CD4-positive, CD25-positive, alpha-beta regulatory T cell (primary cell): Measurements from ENCODE around the gene RHEX. TPM values are rescaled to one million over a fixed set of nuclear protein-coding genes. Genes with fewer than 3 reads are reported as not detected.
A peak's percentile ranks its signal among the peaks of the same experiment; 100 is the strongest.

ENCODE experiments used
- ATAC-seq, 2 donors: fragments of 150-1000 bp; cut with Tn5 transposase; one replicate each; pipeline ENCODE4 v1.10.0; 2021; ENCODE audit warnings: low read depth in 2 of 2, moderate number of reproducible peaks in 2 of 2, moderate library complexity in 1 of 2
- DNase-seq, 3 donors: peaks; one replicate each; pipeline versions ENCODE4 v3.0.0 to v3.0.0-alpha.2; 2012 to 2022; ENCODE audit warnings: mixed read lengths in 1 of 3
- H3K27ac ChIP-seq: one replicate; pipeline ENCODE4 v1.7.0; 2013; ENCODE audit warnings: mild to moderate bottlenecking, low read length; ENCODE audit not compliant: insufficient read depth, poor library complexity, severe bottlenecking
- H3K27me3 ChIP-seq: one replicate; pipeline ENCODE4 v1.7.0; 2013; ENCODE audit warnings: low read length; ENCODE audit not compliant: control insufficient read depth, insufficient read depth
- H3K36me3 ChIP-seq: one replicate; pipeline ENCODE4 v1.7.0; 2013; ENCODE audit warnings: mild to moderate bottlenecking, low read length, moderate library complexity; ENCODE audit not compliant: control insufficient read depth, insufficient read depth
- H3K4me1 ChIP-seq: 2 replicates; pipeline ENCODE4 v1.7.0; 2013; ENCODE audit warnings: mild to moderate bottlenecking, low read length; ENCODE audit not compliant: insufficient read depth, control insufficient read depth, poor library complexity, severe bottlenecking
- H3K4me3 ChIP-seq: one replicate; pipeline ENCODE4 v1.7.0; 2013; ENCODE audit warnings: low read depth, mild to moderate bottlenecking, low read length, moderate library complexity
- H3K9me3 ChIP-seq, 2 experiments: 1 replicate in 1 of 2; 2 replicates in 1 of 2; pipeline ENCODE4 v1.7.0; 2013; ENCODE audit warnings: low read length in 2 of 2, mild to moderate bottlenecking in 1 of 2, moderate library complexity in 1 of 2; ENCODE audit not compliant: control insufficient read depth in 2 of 2
- H3K27ac Mint-ChIP-seq, 3 donors: one replicate each; pipeline ENCODE4 v1.8.0; 2020 to 2022; ENCODE audit warnings: mild to moderate bottlenecking in 3 of 3, mixed read lengths in 3 of 3, moderate library complexity in 2 of 3
- H3K27me3 Mint-ChIP-seq: one replicate; pipeline ENCODE4 v1.8.0; 2022; ENCODE audit warnings: mild to moderate bottlenecking, mixed read lengths
- H3K36me3 Mint-ChIP-seq: one replicate; pipeline ENCODE4 v1.8.0; 2020; ENCODE audit warnings: mixed read lengths
- H3K4me1 Mint-ChIP-seq, 4 donors: one replicate each; pipeline ENCODE4 v1.8.0; 2020 to 2022; ENCODE audit warnings: mixed read lengths in 4 of 4, mild to moderate bottlenecking in 1 of 4
- H3K4me3 Mint-ChIP-seq, 4 donors: one replicate each; pipeline ENCODE4 v1.8.0; 2020 to 2022; ENCODE audit warnings: mild to moderate bottlenecking in 4 of 4, mixed read lengths in 4 of 4, moderate library complexity in 3 of 4
- H3K9me3 Mint-ChIP-seq, 7 donors: one replicate each; pipeline ENCODE4 v1.8.0; 2020 to 2022; ENCODE audit warnings: mixed read lengths in 7 of 7, mild to moderate bottlenecking in 3 of 7, moderate library complexity in 2 of 7
- polyA plus RNA-seq, 4 donors: library from polyadenylated mRNA; unstranded; fragments of 300-500 nt; fragmentation: Illumina TruSeq; gene quantifications; one replicate each; pipeline ENCODE4 v1.2.3, GENCODE V29; 2021
- total RNA-seq: library from RNA; stranded (reverse); gene quantifications from one replicate; pipeline ENCODE4 v1.2.3, GENCODE V29; 2022

The RHEX gene
- total and polyA plus RNA-seq, 5 donors from 2014 or later, result not detected

- DNase-seq, result no peak
- Mint-ChIP-seq H3K4me1 (peaks cover 0 to 7% (median 0%) of the 10 kb centered on the region in 4 donors), H3K36me3 (no peaks in the 10 kb centered on the region), H3K27ac (no peak overlapping the region), H3K27me3 (peaks cover 25% of the 10 kb centered on the region), H3K9me3 (peaks cover 0 to 3% (median 0%) of the 10 kb centered on the region in 7 donors), H3K4me3 (no peak overlapping the region)
- Histone ChIP-seq H3K9me3 (no peaks in the 10 kb centered on the region), H3K27me3 (peaks cover 10% of the 10 kb centered on the region), H3K4me3 (no peak overlapping the region), H3K4me1 (no peaks in the 10 kb centered on the region), H3K36me3 (no peaks in the 10 kb centered on the region), H3K27ac (no peak overlapping the region)
- ATAC-seq, result no peak
Measured at GRCh38 chr1:206102292-206102936, 49.4 kb downstream of the RHEX start.

GRCh38 chr1:206103979-206104378, 51.0 kb downstream of the RHEX start:
- H3K4me3 Mint-ChIP-seq, result no peak overlapping the region
- DNase-seq, result no peak
- Histone ChIP-seq H3K27ac (no peak overlapping the region), H3K36me3 (no peaks in the 10 kb centered on the region), H3K4me1 (no peaks in the 10 kb centered on the region), H3K9me3 (no peaks in the 10 kb centered on the region), H3K27me3 (peaks cover 10% of the 10 kb centered on the region), H3K4me3 (no peak overlapping the region)
- no peaks in the 10 kb centered on the region for H3K9me3 Mint-ChIP-seq
- H3K27ac Mint-ChIP-seq, result no peak overlapping the region
- peaks cover 24% of the 10 kb centered on the region for H3K27me3 Mint-ChIP-seq
- H3K36me3 Mint-ChIP-seq, result no peaks in the 10 kb centered on the region
- ATAC-seq, result no peak
- peaks cover 0 to 4% (median 0%) of the 10 kb centered on the region in 4 donors for H3K4me1 Mint-ChIP-seq

- no peak for ATAC-seq
- H3K36me3 Mint-ChIP-seq, result no peaks in the 10 kb centered on the region
Measured at GRCh38 chr1:206105464-206105995, 52.6 kb downstream of the RHEX start.

GRCh38 chr1:206106328-206107167, 53.6 kb downstream of the RHEX start:
- Histone ChIP-seq H3K9me3 (no peaks in the 10 kb centered on the region), H3K4me1 (no peaks in the 10 kb centered on the region), H3K4me3 (no peak overlapping the region), H3K27ac (no peak overlapping the region), H3K36me3 (no peaks in the 10 kb centered on the region), H3K27me3 (peaks cover under 1% of the 10 kb centered on the region)
- H3K27ac Mint-ChIP-seq, result no peak overlapping the region
- ATAC-seq (peak; percentile 71 to 79), DNase-seq (peak; percentile 44 to 79 (median 69))
- peaks cover 28% of the 10 kb centered on the region for H3K27me3 Mint-ChIP-seq
- no peaks in the 10 kb centered on the region for H3K9me3 Mint-ChIP-seq
- peaks cover 0 to 4% (median 0%) of the 10 kb centered on the region in 4 donors for H3K4me1 Mint-ChIP-seq
- H3K4me3 Mint-ChIP-seq, result no peak overlapping the region
- H3K36me3 Mint-ChIP-seq, result no peaks in the 10 kb centered on the region

More at GRCh38 chr1:206105464-206105995, 52.6 kb downstream of the RHEX start:
- Mint-ChIP-seq H3K27me3 (peaks cover 32% of the 10 kb centered on the region), H3K27ac (no peak overlapping the region), H3K9me3 (no peaks in the 10 kb centered on the region), H3K4me1 (peaks cover 0 to 4% (median 0%) of the 10 kb centered on the region in 4 donors), H3K4me3 (no peak overlapping the region)
- H3K36me3 ChIP-seq, result no peaks in the 10 kb centered on the region
- H3K27me3 ChIP-seq, result peaks cover 6% of the 10 kb centered on the region
- H3K27ac ChIP-seq, result no peak overlapping the region
- H3K4me1 ChIP-seq, result no peaks in the 10 kb centered on the region
- DNase-seq, result no peak
- no peaks in the 10 kb centered on the region for H3K9me3 ChIP-seq
- no peak overlapping the region for H3K4me3 ChIP-seq

- Mint-ChIP-seq H3K36me3 (no peaks in the 10 kb centered on the region), H3K27ac (no peak overlapping the region), H3K4me3 (no peak overlapping the region), H3K9me3 (no peaks in the 10 kb centered on the region), H3K4me1 (peaks cover 0 to 4% (median 0%) of the 10 kb centered on the region in 4 donors), H3K27me3 (peaks cover 30% of the 10 kb centered on the region)
- Histone ChIP-seq H3K27ac (no peak overlapping the region), H3K36me3 (no peaks in the 10 kb centered on the region), H3K4me1 (no peaks in the 10 kb centered on the region), H3K9me3 (no peaks in the 10 kb centered on the region), H3K27me3 (no peaks in the 10 kb centered on the region), H3K4me3 (no peak overlapping the region)
- DNase-seq (no peak), ATAC-seq (no peak)
Measured at GRCh38 chr1:206107168-206107544, 54.2 kb downstream of the RHEX start.

GRCh38 chr1:206108635-206109034, 55.7 kb downstream of the RHEX start:
- H3K4me1 Mint-ChIP-seq, result peaks cover 0 to 4% (median 0%) of the 10 kb centered on the region in 4 donors
- no peak for ATAC-seq
- no peak overlapping the region for H3K4me3 Mint-ChIP-seq
- Histone ChIP-seq H3K9me3 (no peaks in the 10 kb centered on the region), H3K4me1 (no peaks in the 10 kb centered on the region), H3K4me3 (no peak overlapping the region), H3K36me3 (no peaks in the 10 kb centered on the region), H3K27me3 (no peaks in the 10 kb centered on the region), H3K27ac (no peak overlapping the region)
- no peaks in the 10 kb centered on the region for H3K9me3 Mint-ChIP-seq
- H3K36me3 Mint-ChIP-seq, result no peaks in the 10 kb centered on the region
- H3K27me3 Mint-ChIP-seq, result peaks cover 36% of the 10 kb centered on the region
- no peak overlapping the region for H3K27ac Mint-ChIP-seq
- no peak for DNase-seq

- Mint-ChIP-seq H3K36me3 (no peaks in the 10 kb centered on the region), H3K4me1 (peaks cover 0 to 4% (median 0%) of the 10 kb centered on the region in 4 donors), H3K4me3 (no peak overlapping the region), H3K9me3 (no peaks in the 10 kb centered on the region), H3K27me3 (peaks cover 46% of the 10 kb centered on the region), H3K27ac (no peak overlapping the region)
- ATAC-seq (no peak), DNase-seq (no peak)
- H3K36me3 ChIP-seq, result no peaks in the 10 kb centered on the region
- no peaks in the 10 kb centered on the region for H3K4me1 ChIP-seq
- H3K4me3 ChIP-seq, result no peak overlapping the region
- H3K27me3 ChIP-seq, result no peaks in the 10 kb centered on the region
- H3K27ac ChIP-seq, result no peak overlapping the region
- H3K9me3 ChIP-seq, result no peaks in the 10 kb centered on the region
Measured at GRCh38 chr1:206109718-206110117, 56.7 kb downstream of the RHEX start.
